Measurements from ENCODE around the gene GJB6.

DNA sequence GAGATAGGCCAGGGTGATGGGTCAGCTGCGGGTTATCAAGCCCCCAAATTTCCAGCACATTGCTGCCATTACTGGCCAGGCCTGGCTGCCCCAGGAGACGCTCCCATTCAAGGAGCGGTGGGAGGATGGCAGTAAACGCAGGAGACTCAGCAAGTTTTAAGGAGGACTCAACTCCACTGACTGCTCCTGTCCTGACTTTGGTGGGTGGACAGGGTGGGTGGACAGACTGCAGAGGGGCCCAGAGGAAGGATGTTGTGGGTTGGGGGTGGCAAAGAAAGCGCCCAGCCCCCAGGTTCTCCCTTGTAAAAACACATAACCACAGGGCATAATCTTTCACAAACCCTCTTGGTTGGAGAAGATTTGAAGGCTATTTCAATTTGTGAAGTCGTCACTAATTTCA lies 4.4 kb downstream of the GJB6 start:
- TF ChIP-seq, protein P1, sequence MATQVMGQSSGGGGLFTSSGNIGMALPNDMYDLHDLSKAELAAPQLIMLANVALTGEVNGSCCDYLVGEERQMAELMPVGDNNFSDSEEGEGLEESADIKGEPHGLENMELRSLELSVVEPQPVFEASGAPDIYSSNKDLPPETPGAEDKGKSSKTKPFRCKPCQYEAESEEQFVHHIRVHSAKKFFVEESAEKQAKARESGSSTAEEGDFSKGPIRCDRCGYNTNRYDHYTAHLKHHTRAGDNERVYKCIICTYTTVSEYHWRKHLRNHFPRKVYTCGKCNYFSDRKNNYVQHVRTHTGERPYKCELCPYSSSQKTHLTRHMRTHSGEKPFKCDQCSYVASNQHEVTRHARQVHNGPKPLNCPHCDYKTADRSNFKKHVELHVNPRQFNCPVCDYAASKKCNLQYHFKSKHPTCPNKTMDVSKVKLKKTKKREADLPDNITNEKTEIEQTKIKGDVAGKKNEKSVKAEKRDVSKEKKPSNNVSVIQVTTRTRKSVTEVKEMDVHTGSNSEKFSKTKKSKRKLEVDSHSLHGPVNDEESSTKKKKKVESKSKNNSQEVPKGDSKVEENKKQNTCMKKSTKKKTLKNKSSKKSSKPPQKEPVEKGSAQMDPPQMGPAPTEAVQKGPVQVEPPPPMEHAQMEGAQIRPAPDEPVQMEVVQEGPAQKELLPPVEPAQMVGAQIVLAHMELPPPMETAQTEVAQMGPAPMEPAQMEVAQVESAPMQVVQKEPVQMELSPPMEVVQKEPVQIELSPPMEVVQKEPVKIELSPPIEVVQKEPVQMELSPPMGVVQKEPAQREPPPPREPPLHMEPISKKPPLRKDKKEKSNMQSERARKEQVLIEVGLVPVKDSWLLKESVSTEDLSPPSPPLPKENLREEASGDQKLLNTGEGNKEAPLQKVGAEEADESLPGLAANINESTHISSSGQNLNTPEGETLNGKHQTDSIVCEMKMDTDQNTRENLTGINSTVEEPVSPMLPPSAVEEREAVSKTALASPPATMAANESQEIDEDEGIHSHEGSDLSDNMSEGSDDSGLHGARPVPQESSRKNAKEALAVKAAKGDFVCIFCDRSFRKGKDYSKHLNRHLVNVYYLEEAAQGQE (IDR thresholded peaks at IDR 0.05; ENCODE audit: insufficient read depth in 1 of 2, low read depth in 2 of 2, low read length in 2 of 2), result no peak
- TF ChIP-seq SIN3A (IDR thresholded peaks at IDR 0.05; ENCODE audit: borderline replicate concordance, insufficient read depth, low read length), result no peak
- no peak for TF ChIP-seq POLR2AphosphoS5 (IDR thresholded peaks at IDR 0.05; ENCODE audit: low read depth, low read length)
- TF ChIP-seq TAF1 (IDR thresholded peaks at IDR 0.05; ENCODE audit: borderline replicate concordance, insufficient read depth, low read length), result no peak

All from PFSK-1 (cell line).